NCI-H1417 (cell line): ENCODE data around the gene SIRT7.
A peak's percentile ranks its signal among the peaks of the same experiment; 100 is the strongest.

Experiments used
- DNase-seq, 3 experiments: peaks; one replicate each; lab custom pipeline; 2025; lab: John Stamatoyannopoulos, UW

Gene SIRT7

DNA sequence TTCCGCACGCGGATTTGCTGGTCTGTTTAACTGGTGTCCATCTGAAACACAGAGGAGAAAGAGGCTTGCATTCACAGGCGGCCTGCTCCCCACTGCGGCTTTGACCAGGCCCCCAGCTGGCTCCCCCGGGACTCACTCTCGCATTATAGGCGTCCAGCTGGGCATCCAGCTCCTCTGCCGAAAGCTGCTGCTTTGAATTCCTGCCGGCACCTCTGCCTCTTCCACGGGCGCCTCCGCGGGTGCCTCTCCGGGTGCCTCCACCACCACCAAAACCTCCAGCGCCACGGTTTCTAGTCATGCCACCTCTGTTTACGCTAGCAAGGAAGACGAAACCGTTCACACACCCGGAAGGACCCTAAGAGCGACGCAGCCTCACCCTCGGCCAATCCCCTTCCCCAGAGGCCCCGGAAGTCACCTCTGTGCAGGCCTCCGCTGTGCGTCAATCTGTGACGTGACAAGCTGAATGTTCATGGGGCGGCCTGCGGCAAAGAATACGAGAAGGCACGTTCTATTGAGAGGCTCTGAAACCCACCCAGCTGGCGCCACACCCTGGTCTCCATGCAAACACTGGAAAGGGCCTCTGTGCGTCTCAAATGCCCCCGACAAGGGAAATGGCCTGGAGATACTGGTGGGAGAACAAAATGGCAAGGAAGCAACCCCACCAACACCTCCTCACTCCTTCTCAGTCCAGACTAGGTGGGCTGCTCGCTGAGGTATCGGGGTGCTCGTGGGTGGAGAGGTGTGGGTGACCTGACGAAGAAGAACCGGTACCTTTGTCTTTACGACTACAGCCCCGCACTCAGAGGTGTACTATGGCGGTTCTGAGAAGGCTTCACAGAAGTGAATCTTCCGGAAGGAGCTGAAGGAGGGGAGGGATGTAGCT lies 29.6 kb downstream of the SIRT7 start:
- DNase-seq = no peak

DNA sequence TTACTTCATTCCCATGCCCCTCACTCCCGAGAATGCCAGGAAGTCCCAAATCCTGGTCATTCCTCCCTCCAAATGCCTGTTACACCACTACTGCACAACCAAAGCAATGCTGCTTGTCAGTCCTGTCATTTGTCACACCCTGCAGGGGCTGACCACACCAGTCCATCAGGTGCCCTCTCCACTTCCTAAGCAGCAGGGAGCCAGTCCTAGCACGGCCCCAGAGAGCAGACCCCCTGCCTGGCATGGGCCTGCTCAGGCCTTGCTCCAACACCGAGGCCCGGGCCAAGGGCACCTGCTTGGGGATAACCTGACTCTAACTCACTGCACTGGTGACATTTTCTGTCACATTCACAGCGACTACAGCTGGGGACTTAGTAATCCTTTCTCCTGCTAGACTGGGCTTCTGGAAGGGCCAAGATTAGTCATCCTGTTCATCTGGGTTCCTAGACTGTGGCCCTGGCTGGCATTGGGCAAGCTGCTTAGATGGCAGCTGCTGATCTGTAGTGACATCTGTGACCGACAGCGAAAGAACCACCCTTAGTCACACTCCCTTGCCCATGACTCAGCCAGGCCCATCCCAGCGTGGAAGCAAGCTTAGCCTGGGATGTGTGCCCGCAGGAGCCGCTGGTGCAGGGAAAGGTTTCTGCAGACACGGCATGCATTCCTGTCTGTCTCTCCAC lies 32.0 kb downstream of the SIRT7 start:
- DNase-seq = no peak

DNA sequence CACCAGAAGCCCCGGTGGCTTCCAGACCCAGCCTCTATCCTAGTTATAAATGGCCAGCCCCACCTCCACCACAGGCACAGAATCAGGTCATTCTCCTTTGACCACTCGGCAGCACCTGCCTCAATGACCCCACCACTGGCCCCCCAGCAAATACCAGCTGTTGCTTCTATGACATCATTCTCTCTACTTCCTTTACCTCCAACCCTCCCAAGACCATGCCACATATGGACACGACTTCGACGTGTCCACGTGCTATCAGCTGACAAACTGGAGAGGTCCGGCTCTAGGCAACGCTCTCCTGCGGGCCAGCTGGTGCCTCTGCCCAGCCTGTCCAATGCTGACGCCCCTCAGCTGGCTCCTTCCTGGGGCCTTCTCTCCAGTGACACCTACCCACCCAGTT lies 32.5 kb downstream of the SIRT7 start:
- no peak for DNase-seq

DNA sequence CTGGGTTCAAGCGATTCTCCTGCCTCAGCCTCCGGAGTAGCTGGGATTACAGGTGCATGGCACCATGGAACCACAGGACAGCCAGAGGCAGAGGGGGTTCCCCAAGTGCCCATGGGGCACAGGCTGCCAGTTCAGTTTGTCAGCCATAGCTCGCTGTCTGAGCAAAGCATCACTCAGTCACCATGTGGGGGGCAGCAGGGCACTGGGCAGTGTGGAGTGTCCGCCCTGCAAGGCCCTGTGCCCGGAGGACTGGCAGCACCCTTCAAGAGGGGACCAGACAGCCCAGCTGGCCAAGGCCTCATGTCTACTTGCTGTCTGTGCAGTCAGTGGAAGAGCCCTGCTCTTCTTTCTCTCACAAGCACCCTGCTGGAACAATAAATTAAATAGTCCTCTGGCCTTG lies 33.0 kb downstream of the SIRT7 start:
- DNase-seq = no peak

DNA sequence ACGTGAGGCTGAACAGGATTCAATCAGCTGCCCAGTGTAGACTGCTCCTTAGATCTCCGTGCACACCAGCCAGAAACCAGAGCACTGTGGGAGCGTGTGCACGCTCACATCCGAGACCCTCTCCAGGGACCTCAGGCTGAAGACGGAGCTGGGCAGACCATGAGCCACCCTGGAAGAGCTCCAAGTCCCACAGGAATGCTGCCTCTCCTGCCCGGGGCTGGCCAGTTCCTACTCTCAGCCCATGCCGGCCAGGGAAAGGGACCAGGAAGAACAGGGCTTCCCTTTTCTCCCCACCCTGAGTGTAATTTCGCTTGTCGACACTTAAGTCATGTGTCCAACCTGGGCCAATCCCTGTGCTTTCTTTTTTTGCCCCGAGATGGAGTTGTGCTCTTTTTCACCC lies 33.5 kb downstream of the SIRT7 start:
- DNase-seq = no peak

DNA sequence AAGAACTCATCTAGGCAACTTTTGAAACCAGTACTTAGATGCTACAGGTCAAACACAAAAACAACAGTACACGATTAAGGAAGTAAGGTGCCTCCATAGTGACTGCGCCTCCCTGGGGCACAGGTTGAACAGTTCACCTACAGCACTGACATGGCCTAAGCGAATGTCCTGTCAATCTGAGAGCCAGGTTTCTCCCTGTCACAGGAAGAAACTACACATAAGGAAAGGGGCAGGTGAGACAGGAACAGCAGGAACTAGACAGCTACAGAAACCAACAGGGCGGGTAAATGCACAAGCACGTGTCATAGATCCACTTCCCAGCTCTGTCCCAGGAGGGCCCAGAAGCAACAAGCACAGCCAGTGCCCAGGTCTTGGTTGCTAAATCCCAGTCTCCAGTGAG lies 38.9 kb downstream of the SIRT7 start:
- no peak for DNase-seq

DNA sequence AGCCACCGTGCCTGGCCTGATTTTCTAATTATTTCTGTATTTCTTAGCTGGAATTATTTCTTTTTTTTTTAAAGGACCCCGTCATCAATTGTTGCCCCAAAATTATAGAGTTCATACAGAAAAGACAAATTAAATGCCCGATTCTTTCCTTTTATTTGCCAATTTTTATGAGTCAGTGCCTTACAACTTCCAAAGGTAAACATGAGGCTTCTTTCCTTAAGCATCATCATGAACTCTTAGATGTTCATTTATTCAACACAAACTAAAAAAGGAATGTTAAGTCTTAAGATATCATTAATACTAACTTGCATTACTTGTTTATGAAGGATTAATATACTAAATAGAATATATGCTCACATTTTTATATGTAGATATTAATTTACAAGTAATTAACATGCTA lies 39.7 kb downstream of the SIRT7 start:
- DNase-seq = no peak

DNA sequence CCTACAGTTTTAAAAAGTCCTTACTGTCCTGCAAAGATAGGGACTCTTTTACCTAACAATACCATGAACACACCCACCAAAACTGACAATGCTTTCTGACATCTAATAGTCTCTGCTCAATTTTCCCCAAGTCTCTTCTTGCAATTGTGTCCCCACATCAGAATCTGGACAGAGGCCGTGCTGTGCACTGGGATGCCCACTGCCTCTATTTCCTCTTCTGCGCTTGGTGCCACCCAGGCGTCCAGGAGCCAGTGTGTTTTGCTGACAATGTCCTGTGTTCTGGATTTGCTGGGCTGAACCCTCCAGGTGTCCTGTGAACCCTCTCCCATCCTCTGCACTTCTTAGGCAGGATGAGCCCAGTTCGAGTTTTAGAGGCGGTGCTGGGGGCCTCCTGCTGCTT lies 40.4 kb downstream of the SIRT7 start:
- DNase-seq = no peak

DNA sequence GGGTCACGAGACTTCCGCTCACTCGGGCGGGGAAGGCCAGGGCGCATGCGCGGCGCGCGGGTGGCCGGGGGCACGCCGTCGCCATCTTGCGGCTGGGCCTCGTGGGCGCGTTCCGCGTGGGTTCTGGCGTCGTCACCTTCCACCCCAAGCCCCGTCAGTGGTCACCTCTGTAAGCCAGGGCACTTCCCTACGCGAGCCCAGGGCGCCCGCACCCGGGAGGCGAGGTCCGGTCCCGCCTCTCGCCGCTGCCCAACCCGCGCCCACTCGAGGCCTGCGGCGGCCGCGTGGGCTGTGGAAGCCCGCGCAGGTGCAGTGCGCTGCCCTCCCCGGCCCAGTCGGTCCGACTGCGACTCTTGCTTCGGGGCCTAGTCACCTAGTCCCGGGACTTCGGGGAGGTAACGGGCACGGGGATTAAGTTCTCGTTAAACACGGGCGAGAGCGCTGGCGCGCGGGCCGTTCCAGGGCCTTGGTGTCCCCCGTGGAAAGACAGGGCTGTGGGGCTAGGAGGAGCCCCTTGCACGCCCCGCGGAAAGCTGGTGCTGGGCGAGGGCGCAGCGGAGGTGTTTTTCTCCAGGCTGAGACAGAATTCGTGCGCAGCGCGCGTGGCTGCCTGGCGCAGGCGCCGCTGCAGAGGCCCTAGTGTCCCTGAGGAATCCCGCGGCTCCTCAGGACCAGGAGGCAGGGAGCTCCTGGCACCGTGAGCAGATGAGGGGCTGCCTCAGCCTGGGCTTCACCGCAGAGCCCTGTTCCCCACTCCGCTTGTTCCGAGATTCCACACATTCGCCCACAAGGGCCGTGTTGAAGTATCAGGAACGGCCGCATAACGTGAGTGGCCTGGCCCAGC lies 46.4 kb downstream of the SIRT7 start:
- DNase-seq = peak; percentile 82 to 92 (median 91)

DNA sequence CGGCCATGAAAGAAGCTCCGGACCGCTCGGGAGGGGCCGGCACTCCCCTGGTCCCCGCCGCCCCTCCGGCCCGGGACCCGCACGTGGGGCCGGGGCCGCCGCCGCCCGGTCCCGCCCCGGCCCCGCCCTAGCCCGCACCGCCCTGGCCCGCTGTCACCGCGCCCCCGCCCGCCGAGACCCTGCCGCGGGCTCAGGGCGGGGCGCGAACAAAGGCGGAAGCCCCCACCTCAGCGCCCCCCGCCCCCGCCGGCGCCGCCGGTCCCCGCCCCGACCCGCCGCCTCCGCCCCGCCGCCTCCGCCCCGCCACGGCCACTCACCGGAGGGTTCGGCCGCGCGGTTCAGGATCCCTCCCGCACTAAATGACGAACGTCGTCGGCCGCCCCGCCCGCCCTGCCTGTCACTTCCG lies 47.0 kb downstream of the SIRT7 start, which contains the start of gene ARHGDIA:
ARHGDIA (minus strand) TSS at position 357 of the 406 bp plus-strand sequence. CDS start 1,407 bp downstream, outside the sequence.
- DNase-seq = no peak

DNA sequence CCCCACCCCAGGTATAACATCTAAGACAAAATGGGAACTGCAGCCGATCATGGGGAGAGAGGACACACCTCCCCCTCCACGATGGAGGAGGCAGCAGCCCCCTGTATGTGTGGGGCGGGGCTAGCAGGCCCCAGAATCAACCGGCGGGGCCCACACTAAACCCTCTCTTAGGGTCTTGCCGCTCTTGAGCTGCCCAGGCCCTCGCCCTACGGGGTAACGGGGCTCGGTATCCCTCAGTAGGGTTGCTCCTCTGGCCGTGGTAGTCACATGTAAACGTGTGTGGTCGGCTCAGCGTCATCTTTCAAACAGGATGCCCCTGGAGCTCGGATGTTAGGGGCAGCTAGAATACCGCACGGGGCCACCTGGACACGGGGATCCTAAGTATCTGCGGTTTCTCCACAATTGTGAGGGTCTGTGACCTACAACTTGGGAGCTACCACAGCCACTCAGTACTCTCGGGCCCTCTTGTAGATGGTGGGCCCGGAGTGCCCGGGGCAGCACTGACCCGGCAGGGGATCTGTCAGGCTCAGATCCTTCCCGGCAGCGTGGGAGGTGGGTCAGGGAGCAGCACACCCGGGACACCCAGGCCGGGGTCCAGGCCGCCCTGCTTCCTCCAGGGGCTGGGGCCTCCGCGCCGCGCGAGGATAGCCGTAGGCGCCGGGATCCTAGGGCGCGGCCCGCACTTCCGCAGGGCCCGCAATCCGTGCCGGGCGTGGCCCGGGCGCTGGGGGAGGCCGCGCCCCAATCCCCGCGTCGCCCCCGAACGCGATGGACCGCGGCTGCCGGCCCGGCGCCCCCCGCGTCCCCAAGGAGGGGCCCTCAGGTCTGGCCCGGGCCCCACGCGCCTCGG lies 47.6 kb downstream of the SIRT7 start:
- DNase-seq = peak in 2 of 3 experiments; percentile 46 to 51

DNA sequence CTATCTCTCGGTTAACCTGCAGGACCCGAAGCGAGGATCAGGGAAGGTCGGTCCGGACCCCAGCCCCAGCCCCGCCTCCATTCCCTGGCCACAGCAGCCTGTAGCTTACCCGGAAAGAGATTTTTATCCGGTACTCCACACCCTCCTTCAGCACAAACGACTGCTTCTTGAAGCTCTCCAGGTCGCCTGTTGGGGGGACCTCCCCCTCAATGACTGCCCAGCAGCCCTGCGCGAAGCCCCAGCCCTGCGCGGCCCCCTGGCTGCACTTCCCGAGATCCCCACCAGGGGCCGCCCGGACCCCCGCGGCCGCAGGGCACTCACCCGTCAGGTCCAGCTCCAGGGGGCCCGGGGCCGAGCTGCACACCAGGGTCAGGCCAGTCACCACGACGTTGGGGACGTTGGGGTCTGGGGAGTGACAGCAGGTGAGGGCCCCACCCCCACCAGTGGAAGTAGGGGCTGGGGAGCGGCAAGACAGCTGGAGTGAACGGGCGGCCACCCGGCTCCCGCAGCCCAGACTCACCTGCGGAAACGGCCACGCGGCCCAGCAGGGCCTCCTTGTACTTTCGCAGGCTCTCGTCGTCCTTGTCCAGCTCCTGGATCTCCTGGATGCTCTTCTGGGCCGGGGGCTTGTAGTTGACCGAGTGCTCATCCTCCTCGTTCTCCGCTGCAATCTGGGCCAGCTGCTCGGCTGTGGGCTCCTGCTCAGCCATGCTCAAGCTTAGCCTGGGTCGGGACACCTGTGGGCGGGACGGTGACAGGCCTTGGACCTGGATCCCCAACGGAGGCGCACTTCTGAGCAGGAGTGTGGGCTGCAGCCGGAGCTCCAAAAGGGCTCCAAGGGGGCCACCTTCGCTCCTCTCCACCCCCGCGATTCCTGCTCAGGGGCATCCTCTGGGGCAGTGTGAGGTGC lies 48.5 kb downstream of the SIRT7 start:
- DNase-seq = peak in 2 of 3 experiments; percentile 32 to 43

DNA sequence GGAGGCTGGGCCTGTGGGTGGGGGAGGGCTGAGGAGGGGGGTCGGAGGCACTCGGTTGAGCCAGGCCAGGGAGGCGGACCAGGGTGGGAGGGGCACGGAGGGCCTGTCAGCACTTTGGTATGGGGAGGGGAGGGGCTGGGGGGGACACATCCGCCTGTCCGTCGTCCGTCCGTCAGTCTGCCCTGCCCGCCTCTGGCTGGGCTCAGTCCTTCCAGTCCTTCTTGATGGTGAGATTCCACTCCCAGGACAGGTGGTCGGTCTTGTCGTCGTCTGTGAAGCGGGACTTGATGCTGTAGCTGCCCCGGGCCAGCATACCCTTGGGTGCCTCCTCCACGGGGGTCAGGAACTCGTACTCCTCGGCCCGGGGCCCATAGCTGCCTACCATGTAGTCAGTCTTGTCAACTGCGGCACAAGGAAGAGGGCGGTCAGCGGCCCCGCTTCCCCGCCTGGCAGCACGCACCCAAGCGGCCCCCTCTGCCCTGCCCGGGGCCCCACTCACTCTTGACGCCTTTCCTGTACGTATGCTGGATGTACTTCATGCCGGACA lies 49.2 kb downstream of the SIRT7 start:
- DNase-seq = peak in 1 of 3 experiments; percentile 32

DNA sequence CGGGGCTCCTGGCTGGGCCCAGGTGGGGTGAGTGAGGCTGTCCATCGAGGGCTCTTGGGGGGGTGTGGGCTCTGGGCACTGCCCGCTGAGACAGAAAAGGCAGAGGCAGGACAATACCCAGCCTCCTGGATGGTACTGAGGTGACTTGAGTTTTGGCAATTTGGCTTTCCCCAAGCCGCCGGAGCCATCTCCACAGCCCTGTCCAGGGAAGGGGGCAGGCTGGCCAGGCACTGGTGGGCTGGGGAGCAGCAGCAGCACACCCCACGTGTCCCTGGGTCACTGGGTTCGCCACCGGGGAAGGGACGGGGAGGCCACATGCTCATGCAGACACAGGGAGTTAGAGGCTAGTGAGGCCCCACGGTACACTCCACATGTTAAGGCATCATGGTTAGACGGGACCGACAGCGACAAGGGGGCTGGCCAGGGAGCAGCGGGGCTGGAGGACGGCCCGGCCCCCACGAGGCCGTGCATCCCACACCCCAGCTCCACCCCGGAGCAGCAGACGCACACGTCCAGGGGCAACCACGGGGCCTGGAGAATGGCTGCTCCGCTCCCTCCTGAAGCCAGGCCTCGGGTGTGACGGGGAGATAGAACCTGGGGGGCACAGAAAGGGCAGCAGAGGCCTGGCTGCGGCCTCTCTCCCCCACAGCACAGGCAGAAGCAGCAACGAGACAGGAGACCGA lies 49.8 kb downstream of the SIRT7 start:
- DNase-seq = no peak

DNA sequence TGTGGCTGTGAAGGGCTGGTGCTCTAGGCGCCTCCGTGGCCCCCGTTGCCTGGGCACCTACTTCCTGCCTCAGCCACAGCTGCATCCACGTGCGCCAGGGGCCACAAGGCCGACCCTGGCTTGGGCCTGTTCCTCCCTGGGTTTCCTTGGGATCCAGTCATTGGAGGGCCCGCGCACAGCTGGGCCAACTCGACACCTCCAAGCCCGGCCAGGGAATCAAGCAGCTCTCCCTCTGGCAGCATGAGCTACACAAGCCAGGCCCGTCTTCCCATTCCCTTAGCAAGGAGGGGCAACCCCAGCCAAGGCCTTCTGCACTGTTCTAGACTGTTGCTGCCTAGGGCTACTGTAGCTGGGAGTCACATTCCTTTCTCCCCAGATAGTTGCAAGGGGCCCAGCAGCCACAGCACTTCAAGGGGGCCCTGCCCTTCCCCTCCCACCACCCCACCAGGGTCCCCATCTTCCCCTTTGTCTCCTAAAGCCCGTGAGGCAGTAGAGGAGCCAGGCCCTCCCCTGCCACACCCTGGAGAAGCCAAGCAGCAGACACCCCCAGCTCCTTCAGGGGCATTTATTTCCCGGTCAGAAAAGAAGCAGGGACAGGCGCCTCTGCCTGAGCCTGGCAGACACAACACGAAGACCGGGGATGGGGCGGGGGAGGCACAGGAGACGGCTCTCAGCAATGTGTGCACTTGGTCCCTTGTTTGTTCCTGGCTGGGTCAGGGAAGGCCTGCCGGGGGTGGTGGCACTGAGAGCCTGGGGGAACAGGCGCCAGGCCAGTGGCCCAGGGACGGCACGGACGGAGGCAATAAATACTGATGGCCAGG lies 50.6 kb downstream of the SIRT7 start:
- DNase-seq = no peak

DNA sequence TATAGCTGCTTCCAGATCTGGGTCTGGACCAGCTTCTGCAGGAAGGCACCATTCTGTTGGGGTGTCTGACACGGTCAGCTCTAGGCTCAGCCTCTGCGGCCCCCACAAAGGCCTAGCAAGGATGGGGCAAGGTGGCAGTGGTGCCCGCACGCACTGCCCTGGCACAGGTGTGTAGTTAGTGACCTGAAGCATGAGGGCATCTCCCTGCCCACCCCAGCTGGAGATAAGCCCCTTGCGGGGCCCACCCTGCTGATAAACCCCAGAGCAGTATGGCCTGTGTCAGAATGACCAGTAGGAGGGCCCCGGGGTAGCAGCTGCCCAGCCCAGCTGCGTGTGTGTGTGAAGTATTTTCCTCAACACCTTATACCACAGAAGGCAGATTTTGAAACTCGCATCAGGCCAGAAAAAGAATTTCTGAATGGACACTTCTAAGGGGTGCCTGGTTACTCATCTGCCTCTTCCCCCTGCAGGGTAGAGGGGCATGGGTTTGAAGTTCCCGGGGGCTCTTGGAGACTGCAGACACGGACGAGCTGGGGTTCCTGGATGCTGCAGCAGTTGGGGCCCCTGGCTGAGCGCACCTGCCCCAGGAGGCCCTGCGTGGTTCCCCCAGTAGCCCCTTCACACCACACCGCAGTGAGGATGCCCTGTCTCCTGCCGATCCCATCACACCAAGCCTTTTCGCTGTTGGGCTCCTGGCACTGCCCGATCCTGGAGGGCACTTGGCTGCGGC lies 51.4 kb downstream of the SIRT7 start:
- no peak for DNase-seq

DNA sequence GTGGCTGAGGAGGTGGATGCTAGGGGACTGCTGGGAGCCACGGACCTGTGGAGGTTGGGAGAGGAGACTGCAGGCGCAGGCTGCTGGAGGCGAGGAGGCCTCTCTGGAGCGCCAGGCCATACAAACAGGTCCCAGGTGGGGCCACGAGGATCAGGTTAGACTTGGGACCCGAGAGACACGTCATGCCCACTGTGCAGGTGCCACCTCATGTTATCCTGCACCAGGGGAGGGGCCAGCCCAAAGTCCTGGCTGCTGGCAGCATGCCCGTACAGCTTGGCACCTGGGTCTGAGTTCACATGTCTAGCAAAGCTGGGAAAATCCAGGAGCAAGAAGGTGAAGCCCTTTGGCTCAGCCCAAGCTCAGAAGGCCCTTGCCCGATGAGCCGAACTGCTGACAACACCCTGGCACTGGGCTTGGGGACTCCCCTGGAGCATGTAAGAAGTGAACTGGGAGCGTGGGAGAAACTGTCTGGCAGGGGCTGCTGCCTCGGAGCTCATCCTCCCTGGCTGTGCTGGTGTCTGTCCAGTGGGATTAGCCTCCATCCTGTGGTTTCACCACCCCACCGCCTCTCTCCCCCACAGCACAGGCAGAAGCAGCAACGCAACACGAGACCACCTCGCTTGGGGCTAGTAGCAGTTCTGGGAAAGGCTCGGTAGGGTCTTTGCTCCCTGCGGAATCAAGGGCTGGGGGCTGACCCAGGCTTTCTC lies 52.1 kb downstream of the SIRT7 start:
- no peak for DNase-seq
